Upper lobe of left lung (tissue), 6 donors: ENCODE measurements around the gene FZD1. TPM values are rescaled to one million over a fixed set of nuclear protein-coding genes. Genes with fewer than 3 reads are reported as not detected.

ENCODE experiments used
- ATAC-seq, 2 donors: fragments of 200-7000 bp; cut with Tn5 transposase; one replicate each; pipeline ENCODE4 v1.9.1; 2022; ENCODE audit warnings: mild to moderate bottlenecking in 2 of 2, moderate library complexity in 2 of 2; ENCODE audit not compliant: low FRiP score in 2 of 2
- DNase-seq, 2 donors: peaks; one replicate each; pipeline ENCODE4 v3.0.0-alpha.2; 2019 to 2020
- H3K27ac ChIP-seq, 4 donors: fragments of 200-600 bp; sonication (generic); one replicate each; pipeline ENCODE4 v1.5.1; 2016 to 2019
- H3K27me3 ChIP-seq, 4 donors: fragments of 200-600 bp; sonication (generic); one replicate each; pipeline ENCODE4 v1.5.1; 2017 to 2019
- H3K36me3 ChIP-seq, 4 donors: fragments of 200-600 bp; sonication (generic); one replicate each; pipeline ENCODE4 v1.5.1; 2016 to 2019
- H3K4me1 ChIP-seq, 4 donors: fragments of 200-600 bp; sonication (generic); one replicate each; pipeline ENCODE4 v1.5.1; 2018 to 2019
- H3K4me3 ChIP-seq, 4 donors: fragments of 200-600 bp; sonication (generic); one replicate each; pipeline ENCODE4 v1.5.1; 2017 to 2019; ENCODE audit warnings: mild to moderate bottlenecking in 2 of 4, moderate library complexity in 1 of 4
- H3K9me3 ChIP-seq, 4 donors: fragments of 200-600 bp; sonication (generic); one replicate each; pipeline ENCODE4 v1.5.1; 2018 to 2019
- EP300 ChIP-seq, 4 donors: sonication (generic); formaldehyde crosslinking; IDR thresholded peaks; one replicate each; pipeline ENCODE4 v1.5.1; 2017; ENCODE audit warnings: antibody characterized with exemption in 4 of 4, control low read depth in 2 of 4
- POLR2A ChIP-seq, 4 donors: fragments of 450-650 bp; IDR thresholded peaks; one replicate each; pipeline ENCODE4 v1.5.1; 2016 to 2017; ENCODE audit warnings: antibody characterized with exemption in 4 of 4, mild to moderate bottlenecking in 2 of 4
- POLR2AphosphoS5 ChIP-seq, 2 donors: sonication (generic); formaldehyde crosslinking; IDR thresholded peaks; one replicate each; pipeline ENCODE4 v1.5.1; 2017; ENCODE audit warnings: antibody characterized with exemption in 2 of 2
- WGBS, 2 donors: methylation state at CpG; one replicate each; pipeline ENCODE4 v1.1.5; 2017 to 2018; 5-methylcytosine and 5-hydroxymethylcytosine counted together
- total RNA-seq, 6 donors: library from RNA; depleted of rRNA in 4 of 6; stranded (reverse); fragments of >200 nt in 4 of 6; gene quantifications; one replicate each; pipeline versions ENCODE4 v1.1.0 to v1.2.1, GENCODE V29; 2016 to 2021
- TF ChIP-seq, protein P1 (sequence below), 6 experiments: fragments of 450-650 bp in 4 of 6; fragments of 200-600 bp in 2 of 6; sonication (generic) in 2 of 6; IDR thresholded peaks; one replicate each; pipeline ENCODE4 v1.5.1; 2016 to 2019; ENCODE audit warnings: antibody characterized with exemption in 6 of 6
- donor health status: DM: no; HTN: no; CAD: no; lungs with moderate emphysema.
- donor health status: DM: no; HTN: yes; CAD: no; lungs with severe emphysema.

The FZD1 gene
- total RNA-seq, 6 donors from 2014 or later, result 6.3 to 25.8 (median 15.0) TPM

DNA sequence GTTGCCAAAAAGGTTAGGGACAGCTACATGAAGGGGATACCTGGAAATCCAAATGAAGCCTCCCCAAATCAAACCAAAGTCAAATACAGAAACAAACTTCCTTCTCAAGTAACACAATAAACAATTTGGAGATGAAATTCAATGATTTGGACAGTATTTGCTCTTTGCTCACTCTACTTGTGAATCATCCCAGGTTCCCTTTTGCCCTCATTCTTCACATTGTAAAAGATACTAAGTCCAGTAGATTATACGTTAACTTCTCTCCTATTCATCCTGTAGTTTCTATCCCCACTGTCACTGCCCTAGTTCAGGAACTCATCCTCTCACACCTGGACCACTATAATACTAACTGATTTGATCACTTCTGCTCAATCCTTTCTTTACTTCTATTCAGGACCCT is 28.3 kb downstream of the FZD1 start:
- 94% methylated on average over 1 of the region's 1 CpG for WGBS, 2 donors
- no peaks in the 10 kb centered on the region for H3K36me3 ChIP-seq
- H3K9me3 ChIP-seq, result no peaks in the 10 kb centered on the region
- DNase-seq, result no peak
- no peak overlapping the region for H3K27ac ChIP-seq
- ATAC-seq, result no peak
- TF ChIP-seq POLR2A (IDR thresholded peaks at IDR 0.05) (no peak), EP300 (IDR thresholded peaks at IDR 0.05) (no peak), POLR2AphosphoS5 (IDR thresholded peaks at IDR 0.05) (no peak)
- TF ChIP-seq, protein P1, sequence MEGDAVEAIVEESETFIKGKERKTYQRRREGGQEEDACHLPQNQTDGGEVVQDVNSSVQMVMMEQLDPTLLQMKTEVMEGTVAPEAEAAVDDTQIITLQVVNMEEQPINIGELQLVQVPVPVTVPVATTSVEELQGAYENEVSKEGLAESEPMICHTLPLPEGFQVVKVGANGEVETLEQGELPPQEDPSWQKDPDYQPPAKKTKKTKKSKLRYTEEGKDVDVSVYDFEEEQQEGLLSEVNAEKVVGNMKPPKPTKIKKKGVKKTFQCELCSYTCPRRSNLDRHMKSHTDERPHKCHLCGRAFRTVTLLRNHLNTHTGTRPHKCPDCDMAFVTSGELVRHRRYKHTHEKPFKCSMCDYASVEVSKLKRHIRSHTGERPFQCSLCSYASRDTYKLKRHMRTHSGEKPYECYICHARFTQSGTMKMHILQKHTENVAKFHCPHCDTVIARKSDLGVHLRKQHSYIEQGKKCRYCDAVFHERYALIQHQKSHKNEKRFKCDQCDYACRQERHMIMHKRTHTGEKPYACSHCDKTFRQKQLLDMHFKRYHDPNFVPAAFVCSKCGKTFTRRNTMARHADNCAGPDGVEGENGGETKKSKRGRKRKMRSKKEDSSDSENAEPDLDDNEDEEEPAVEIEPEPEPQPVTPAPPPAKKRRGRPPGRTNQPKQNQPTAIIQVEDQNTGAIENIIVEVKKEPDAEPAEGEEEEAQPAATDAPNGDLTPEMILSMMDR (IDR thresholded peaks at IDR 0.05), result no peak
- H3K27me3 ChIP-seq, result no peaks in the 10 kb centered on the region
- no peak overlapping the region for H3K4me3 ChIP-seq
- H3K4me1 ChIP-seq, result peaks cover 0 to 8% (median 0%) of the 10 kb centered on the region in 4 donors

DNA sequence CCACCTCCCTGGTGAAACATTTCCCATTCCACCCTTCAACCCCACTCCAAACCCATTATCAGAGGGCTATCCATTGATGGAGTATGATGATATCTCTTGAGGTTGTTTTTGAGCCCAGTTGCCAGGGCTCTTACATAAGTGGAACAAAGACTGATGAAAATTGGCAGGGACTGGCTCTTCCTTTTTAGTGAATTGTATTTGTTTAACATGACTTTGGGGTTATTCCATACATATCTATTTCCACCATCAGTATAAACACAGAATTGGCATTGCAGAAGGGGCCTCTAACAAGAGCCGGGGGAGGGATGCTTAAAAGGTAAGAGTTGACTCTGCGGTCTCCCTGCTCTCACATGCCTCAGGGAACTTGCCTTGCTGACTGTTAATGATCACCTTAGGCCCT is 28.9 kb downstream of the FZD1 start:
- 78 to 89% methylated on average over 2 of the region's 2 CpGs for WGBS, 2 donors
- H3K4me1 ChIP-seq, result peaks cover 0 to 2% (median 0%) of the 10 kb centered on the region in 4 donors
- no peaks in the 10 kb centered on the region for H3K9me3 ChIP-seq
- ATAC-seq (no peak), DNase-seq (no peak)
- H3K4me3 ChIP-seq, result no peak overlapping the region
- no peaks in the 10 kb centered on the region for H3K36me3 ChIP-seq
- TF ChIP-seq EP300 (IDR thresholded peaks at IDR 0.05) (no peak), POLR2A (IDR thresholded peaks at IDR 0.05) (no peak), POLR2AphosphoS5 (IDR thresholded peaks at IDR 0.05) (no peak)
- TF ChIP-seq, protein P1 (IDR thresholded peaks at IDR 0.05), result no peak
- H3K27ac ChIP-seq, result no peak overlapping the region
- no peaks in the 10 kb centered on the region for H3K27me3 ChIP-seq

DNA sequence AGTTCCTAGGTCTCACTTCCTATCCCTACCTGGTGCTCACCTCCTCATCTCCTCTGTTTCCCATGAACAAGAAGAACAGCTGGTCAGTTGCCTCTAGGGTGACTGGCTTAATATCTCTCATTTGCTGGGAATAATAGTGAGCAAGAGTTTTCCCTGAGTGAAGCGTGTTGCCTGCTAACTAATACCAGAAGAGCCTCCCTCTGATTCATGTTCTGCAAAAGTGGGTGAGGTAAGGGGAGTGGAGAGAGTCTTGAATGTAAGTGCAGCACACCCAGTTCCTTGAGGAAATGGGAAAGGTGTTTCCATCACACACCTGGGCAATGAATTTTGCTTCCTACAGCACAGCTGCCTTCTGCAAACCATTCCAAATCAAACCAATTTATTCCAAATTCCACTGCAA is 29.6 kb downstream of the FZD1 start:
- ATAC-seq, result no peak

DNA sequence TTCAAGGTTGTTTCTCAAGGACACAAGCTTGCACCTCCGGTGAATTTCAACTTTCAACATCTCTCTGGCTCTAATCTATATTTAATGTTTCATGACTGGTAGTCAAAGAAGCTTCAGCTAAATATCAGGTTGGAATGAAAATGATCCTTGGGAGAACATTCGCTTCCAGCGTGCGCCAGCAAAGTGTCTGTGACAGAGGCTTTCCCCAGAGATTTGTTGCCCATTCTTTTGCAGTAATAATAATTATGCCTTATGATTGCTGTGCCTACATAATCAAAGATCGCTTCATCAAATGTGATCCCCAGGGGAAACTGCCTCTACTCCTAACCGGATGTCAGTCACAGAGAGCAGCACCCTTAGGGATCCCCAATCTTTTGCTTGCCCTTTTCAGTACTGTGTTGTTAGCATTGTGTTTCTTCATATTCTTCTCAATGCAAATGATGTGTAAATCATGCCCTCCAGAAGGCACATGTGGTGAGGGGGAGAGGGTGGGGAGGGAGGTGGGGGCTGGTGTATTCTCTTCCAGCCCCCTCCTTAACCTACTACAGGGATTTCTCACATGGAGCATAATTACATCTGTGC is 30.5 kb downstream of the FZD1 start:
- no peaks in the 10 kb centered on the region for H3K27me3 ChIP-seq
- no peaks in the 10 kb centered on the region for H3K9me3 ChIP-seq
- no peak for TF ChIP-seq POLR2A (IDR thresholded peaks at IDR 0.05)
- no peak for TF ChIP-seq EP300 (IDR thresholded peaks at IDR 0.05)
- TF ChIP-seq, protein P1 (IDR thresholded peaks at IDR 0.05), result no peak
- no peak for TF ChIP-seq POLR2AphosphoS5 (IDR thresholded peaks at IDR 0.05)
- no peak overlapping the region for H3K4me3 ChIP-seq
- no peaks in the 10 kb centered on the region for H3K36me3 ChIP-seq
- ATAC-seq, result no peak
- no peak for DNase-seq
- H3K27ac ChIP-seq, result no peak overlapping the region
- 86 to 87% methylated on average over 6 of the region's 6 CpGs for WGBS, 2 donors
- no peaks in the 10 kb centered on the region for H3K4me1 ChIP-seq

More for the DNA sequence above, 29.6 kb downstream of the FZD1 start:
- 75 to 90% methylated on average over 1 of the region's 1 CpG for WGBS, 2 donors
- H3K4me1 ChIP-seq, result no peaks in the 10 kb centered on the region
- H3K9me3 ChIP-seq, result no peaks in the 10 kb centered on the region
- no peak overlapping the region for H3K4me3 ChIP-seq
- TF ChIP-seq EP300 (IDR thresholded peaks at IDR 0.05) (no peak), POLR2A (IDR thresholded peaks at IDR 0.05) (no peak), POLR2AphosphoS5 (IDR thresholded peaks at IDR 0.05) (no peak)
- TF ChIP-seq, protein P1 (IDR thresholded peaks at IDR 0.05), result no peak
- no peaks in the 10 kb centered on the region for H3K36me3 ChIP-seq
- DNase-seq, result no peak
- H3K27me3 ChIP-seq, result no peaks in the 10 kb centered on the region
- H3K27ac ChIP-seq, result no peak overlapping the region

DNA sequence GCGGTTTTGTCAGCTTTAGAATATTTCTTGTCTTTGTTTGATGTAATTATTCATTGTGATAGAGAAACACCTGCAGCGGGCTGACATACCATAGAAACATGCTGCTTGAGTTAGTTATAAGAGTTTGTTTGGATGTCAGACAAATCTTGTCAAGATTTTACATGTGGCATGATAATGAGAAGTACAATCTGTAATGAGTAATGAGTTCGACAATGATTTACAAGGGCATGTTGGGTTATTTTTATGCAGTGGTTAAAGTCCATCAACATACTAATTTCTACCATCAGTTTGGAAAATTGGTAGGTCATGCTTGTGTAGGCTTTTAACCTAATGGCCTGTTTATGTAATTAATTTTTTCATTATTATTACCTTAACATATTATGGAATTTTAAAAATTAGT is 31.3 kb downstream of the FZD1 start:
- Histone ChIP-seq H3K27ac (no peak overlapping the region), H3K4me3 (no peak overlapping the region), H3K36me3 (no peaks in the 10 kb centered on the region), H3K9me3 (no peaks in the 10 kb centered on the region), H3K27me3 (no peaks in the 10 kb centered on the region), H3K4me1 (no peaks in the 10 kb centered on the region)
- DNase-seq (no peak), ATAC-seq (no peak)
- WGBS, 2 donors, result 92% methylated on average over 3 of the region's 3 CpGs
- no peak for TF ChIP-seq POLR2A (IDR thresholded peaks at IDR 0.05)
- TF ChIP-seq POLR2AphosphoS5 (IDR thresholded peaks at IDR 0.05), result no peak
- TF ChIP-seq, protein P1 (IDR thresholded peaks at IDR 0.05), result no peak
- no peak for TF ChIP-seq EP300 (IDR thresholded peaks at IDR 0.05)
